Gastrocnemius medialis (tissue), 4 donors: ENCODE measurements around the gene SLC25A47.

Experiments used
- POLR2A ChIP-seq, 2 donors: fragments of 450-650 bp; IDR thresholded peaks; one replicate each; pipeline ENCODE4 v1.6.1; 2017; ENCODE audit warnings: antibody characterized with exemption in 2 of 2, mild to moderate bottlenecking in 2 of 2, moderate library complexity in 2 of 2
- TF ChIP-seq, protein P1 (sequence below), 5 experiments: fragments of 450-650 bp in 3 of 5; fragments of 200-600 bp in 2 of 5; sonication (generic) in 2 of 5; IDR thresholded peaks in 4 of 5; conservative IDR thresholded peaks in 1 of 5; 1 replicate in 4 of 5; 2 replicates in 1 of 5; pipeline ENCODE4 v1.5.1; 2016 to 2019; ENCODE audit warnings: antibody characterized with exemption in 5 of 5, mild to moderate bottlenecking in 3 of 5, moderate library complexity in 3 of 5

DNA sequence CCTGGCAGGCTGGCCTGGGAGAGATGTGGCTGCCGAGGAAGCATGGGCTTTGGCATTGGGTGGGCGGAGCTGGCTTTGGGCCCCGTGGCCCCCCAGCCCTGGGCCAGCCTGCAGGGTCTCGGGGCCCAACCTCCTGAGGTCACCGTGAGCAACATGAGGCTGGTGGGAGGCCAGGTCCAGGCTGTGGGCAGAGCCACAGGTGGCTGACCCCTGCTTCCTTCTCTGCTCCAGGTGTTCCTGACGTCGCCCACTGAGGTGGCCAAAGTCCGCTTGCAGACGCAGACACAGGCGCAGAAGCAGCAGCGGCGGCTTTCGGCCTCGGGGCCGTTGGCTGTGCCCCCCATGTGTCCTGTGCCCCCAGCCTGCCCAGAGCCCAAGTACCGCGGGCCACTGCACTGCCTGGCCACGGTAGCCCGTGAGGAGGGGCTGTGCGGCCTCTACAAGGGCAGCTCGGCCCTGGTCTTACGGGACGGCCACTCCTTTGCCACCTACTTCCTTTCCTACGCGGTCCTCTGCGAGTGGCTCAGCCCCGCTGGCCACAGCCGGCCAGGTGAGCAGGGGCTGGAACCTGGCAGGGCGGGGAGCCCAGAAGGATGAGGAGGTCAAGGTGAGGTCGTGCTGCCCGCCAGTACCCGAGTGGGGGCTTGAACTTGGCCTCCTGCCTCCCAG lies 5.5 kb downstream of the SLC25A47 start:
- TF ChIP-seq, protein P1, sequence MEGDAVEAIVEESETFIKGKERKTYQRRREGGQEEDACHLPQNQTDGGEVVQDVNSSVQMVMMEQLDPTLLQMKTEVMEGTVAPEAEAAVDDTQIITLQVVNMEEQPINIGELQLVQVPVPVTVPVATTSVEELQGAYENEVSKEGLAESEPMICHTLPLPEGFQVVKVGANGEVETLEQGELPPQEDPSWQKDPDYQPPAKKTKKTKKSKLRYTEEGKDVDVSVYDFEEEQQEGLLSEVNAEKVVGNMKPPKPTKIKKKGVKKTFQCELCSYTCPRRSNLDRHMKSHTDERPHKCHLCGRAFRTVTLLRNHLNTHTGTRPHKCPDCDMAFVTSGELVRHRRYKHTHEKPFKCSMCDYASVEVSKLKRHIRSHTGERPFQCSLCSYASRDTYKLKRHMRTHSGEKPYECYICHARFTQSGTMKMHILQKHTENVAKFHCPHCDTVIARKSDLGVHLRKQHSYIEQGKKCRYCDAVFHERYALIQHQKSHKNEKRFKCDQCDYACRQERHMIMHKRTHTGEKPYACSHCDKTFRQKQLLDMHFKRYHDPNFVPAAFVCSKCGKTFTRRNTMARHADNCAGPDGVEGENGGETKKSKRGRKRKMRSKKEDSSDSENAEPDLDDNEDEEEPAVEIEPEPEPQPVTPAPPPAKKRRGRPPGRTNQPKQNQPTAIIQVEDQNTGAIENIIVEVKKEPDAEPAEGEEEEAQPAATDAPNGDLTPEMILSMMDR (IDR thresholded peaks at IDR 0.05 in 4 of 5, conservative IDR thresholded peaks at IDR 0.05 in 1 of 5) = no peak
- no peak for TF ChIP-seq POLR2A (IDR thresholded peaks at IDR 0.05)
